HepG2 (cell line): ENCODE measurements around the gene CCDC28A.

Experiments
- EP300 ChIP-seq, 3 experiments: sonication (generic) in 1 of 3; formaldehyde crosslinking in 1 of 3; IDR thresholded peaks; 2 replicates each; pipeline versions ENCODE4 v1.5.1 to v1.6.1; 2011 to 2020; ENCODE audit warnings: low read depth in 2 of 3, low read length in 2 of 3, borderline replicate concordance in 1 of 3, improper control_type of control experiment in 1 of 3, mild to moderate bottlenecking in 1 of 3, missing genetic modification reagents in 1 of 3, moderate library complexity in 1 of 3
- EZH2 ChIP-seq: conservative IDR thresholded peaks from 2 replicates; pipeline ENCODE4 v1.6.1; 2012; ENCODE audit warnings: mild to moderate bottlenecking, low read depth, low read length, moderate library complexity
- ZBTB44 ChIP-seq: sonication (generic); formaldehyde crosslinking; IDR thresholded peaks from 2 replicates; pipeline ENCODE4 v1.4.0; 2020; ENCODE audit warnings: missing genetic modification reagents
- TF ChIP-seq, protein P1 (sequence below): sonication (generic); formaldehyde crosslinking; IDR thresholded peaks from 2 replicates; pipeline ENCODE4 v1.4.0; 2020; ENCODE audit warnings: mild to moderate bottlenecking, missing genetic modification reagents
- TF ChIP-seq, protein P2 (sequence below): sonication (generic); formaldehyde crosslinking; IDR thresholded peaks from 2 replicates; pipeline ENCODE4 v1.5.0; 2020; ENCODE audit warnings: mild to moderate bottlenecking, missing genetic modification reagents, moderate library complexity

DNA sequence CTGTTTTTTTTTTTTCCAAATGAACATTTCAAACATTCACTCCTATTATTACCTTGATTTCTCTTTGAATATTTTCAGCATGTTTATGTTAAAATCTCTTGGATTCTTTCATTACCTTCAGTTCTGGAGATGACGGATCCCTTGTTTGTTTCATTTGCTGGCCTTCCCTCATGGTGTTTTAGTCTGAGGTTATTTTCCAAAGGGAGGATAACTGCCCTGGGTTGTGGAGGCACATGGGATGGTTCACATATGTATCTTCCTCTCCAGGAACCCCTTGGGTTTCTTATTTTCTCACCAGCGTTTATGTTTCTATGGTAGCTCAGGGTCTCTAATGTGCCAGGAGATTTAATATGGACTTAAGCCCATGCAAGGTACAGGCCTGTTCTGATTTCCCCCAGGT is 58.6 kb downstream of the CCDC28A start:
- TF ChIP-seq ZBTB44 (CRISPR knock-in tag) (no peak), EP300 (IDR thresholded peaks at IDR 0.05; ENCODE audit: low read depth in 2 of 2, low read length in 2 of 2) (no peak), EP300 (CRISPR knock-in tag; IDR thresholded peaks at IDR 0.05; ENCODE audit: borderline replicate concordance) (no peak), EZH2 (no peak)
- TF ChIP-seq, protein P1, sequence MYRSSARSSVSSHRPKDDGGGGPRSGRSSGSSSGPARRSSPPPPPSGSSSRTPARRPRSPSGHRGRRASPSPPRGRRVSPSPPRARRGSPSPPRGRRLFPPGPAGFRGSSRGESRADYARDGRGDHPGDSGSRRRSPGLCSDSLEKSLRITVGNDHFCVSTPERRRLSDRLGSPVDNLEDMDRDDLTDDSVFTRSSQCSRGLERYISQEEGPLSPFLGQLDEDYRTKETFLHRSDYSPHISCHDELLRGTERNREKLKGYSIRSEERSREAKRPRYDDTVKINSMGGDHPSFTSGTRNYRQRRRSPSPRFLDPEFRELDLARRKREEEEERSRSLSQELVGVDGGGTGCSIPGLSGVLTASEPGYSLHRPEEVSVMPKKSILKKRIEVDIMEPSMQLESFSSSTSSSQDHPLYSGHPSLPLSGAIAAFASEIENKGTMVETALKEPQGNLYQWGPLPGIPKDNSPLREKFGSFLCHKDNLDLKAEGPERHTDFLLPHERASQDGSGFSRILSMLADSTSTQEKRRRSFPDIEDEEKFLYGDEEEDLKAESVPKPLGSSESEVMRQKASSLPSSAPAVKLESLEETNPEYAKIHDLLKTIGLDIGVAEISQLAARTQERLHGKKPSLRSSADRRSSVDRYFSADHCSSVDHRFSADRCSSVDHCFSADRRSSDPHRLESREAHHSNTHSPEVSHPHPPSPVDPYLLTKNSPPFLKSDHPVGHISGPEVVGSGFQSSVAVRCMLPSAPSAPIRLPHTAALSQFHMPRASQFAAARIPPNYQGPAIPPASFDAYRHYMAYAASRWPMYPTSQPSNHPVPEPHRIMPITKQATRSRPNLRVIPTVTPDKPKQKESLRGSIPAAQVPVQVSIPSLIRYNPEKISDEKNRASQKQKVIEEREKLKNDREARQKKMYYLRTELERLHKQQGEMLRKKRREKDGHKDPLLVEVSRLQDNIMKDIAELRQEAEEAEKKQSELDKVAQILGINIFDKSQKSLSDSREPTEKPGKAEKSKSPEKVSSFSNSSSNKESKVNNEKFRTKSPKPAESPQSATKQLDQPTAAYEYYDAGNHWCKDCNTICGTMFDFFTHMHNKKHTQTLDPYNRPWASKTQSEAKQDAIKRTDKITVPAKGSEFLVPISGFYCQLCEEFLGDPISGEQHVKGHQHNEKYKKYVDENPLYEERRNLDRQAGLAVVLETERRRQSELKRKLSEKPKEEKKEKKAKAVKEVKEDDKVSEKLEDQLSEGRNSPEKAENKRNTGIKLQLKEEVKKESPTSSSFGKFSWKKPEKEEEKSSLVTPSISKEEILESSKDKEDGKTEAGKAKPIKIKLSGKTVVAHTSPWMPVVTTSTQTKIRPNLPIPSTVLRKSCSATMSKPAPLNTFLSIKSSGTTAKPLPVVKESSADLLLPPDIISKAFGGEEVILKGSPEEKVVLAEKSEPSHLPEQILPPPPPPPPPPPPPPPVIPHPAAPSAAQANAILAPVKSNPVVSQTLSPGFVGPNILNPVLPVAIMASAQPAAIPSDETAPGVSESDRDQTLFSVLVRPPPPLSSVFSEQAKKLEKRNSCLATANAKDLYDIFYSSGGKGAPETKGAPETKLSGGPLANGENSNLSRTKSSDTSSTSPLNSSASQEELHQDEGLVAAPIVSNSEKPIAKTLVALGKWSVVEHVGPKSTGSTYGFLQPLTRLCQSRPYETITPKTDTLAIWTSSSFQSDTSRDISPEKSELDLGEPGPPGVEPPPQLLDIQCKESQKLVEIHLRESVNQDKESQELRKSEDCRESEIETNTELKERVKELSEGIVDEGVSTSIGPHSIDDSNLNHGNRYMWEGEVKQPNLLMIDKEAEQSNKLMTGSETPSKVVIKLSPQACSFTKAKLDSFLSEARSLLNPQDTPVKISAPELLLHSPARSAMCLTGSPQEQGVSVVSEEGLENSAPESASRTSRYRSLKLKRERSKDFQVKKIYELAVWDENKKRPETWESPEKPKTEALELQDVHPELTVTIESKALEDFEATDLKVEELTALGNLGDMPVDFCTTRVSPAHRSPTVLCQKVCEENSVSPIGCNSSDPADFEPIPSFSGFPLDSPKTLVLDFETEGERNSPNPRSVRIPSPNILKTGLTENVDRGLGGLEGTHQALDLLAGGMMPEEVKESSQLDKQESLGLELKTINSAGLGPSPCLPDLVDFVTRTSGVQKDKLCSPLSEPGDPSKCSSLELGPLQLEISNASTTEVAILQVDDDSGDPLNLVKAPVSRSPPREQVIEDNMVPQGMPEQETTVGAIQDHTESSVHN (CRISPR knock-in tag) = no peak
- TF ChIP-seq, protein P2, sequence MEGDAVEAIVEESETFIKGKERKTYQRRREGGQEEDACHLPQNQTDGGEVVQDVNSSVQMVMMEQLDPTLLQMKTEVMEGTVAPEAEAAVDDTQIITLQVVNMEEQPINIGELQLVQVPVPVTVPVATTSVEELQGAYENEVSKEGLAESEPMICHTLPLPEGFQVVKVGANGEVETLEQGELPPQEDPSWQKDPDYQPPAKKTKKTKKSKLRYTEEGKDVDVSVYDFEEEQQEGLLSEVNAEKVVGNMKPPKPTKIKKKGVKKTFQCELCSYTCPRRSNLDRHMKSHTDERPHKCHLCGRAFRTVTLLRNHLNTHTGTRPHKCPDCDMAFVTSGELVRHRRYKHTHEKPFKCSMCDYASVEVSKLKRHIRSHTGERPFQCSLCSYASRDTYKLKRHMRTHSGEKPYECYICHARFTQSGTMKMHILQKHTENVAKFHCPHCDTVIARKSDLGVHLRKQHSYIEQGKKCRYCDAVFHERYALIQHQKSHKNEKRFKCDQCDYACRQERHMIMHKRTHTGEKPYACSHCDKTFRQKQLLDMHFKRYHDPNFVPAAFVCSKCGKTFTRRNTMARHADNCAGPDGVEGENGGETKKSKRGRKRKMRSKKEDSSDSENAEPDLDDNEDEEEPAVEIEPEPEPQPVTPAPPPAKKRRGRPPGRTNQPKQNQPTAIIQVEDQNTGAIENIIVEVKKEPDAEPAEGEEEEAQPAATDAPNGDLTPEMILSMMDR (CRISPR knock-in tag) = no peak
